Stimulated activated naive CD8-positive, alpha-beta T cell treated with anti-CD3 and anti-CD28 coated beads, Interleukin-15, Interleukin-2, amounts not matched to agents 100 ng/mL and 50 ng/mL, for 24 hours (primary cell): ENCODE data around the gene RLN1.

Source experiments
- H3K27ac Mint-ChIP-seq: one replicate; pipeline ENCODE4 v1.8.0; 2021; ENCODE audit warnings: mild to moderate bottlenecking, mixed read lengths
- H3K27me3 Mint-ChIP-seq: one replicate; pipeline ENCODE4 v1.8.0; 2021; ENCODE audit warnings: mixed read lengths
- H3K36me3 Mint-ChIP-seq: one replicate; pipeline ENCODE4 v1.8.0; 2021; ENCODE audit warnings: low read depth, mixed read lengths
- H3K4me1 Mint-ChIP-seq: one replicate; pipeline ENCODE4 v1.8.0; 2021; ENCODE audit warnings: low read depth, mixed read lengths
- H3K4me3 Mint-ChIP-seq: one replicate; pipeline ENCODE4 v1.8.0; 2021; ENCODE audit warnings: mild to moderate bottlenecking, mixed read lengths
- H3K9me3 Mint-ChIP-seq: one replicate; pipeline ENCODE4 v1.8.0; 2021; ENCODE audit warnings: mixed read lengths

The RLN1 gene

DNA sequence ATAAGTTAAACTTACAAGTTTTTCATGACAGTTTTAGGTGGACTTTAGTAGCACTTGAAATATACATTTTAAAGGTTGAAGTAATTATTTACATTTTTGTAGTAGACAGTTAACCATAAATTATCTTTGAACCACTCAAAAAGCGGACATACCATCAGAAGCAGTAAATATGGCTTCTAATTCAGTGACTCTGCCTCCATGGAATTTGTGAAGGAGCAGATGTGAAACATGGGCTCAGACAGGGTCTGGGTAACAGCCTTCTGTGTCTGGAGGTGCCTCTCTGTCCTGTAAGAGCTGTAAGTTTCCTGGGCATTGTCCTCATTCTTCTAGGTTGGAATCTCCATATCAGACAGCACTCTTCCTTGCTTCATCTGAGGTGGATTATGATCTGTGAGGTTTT lies 47.5 kb downstream of the RLN1 start:
- no peak overlapping the region for H3K27ac Mint-ChIP-seq
- H3K36me3 Mint-ChIP-seq: peaks cover 19% of the 10 kb centered on the region
- no peaks in the 10 kb centered on the region for H3K4me1 Mint-ChIP-seq
- H3K27me3 Mint-ChIP-seq: no peaks in the 10 kb centered on the region
- H3K9me3 Mint-ChIP-seq: peaks cover 16% of the 10 kb centered on the region
- H3K4me3 Mint-ChIP-seq: no peak overlapping the region

DNA sequence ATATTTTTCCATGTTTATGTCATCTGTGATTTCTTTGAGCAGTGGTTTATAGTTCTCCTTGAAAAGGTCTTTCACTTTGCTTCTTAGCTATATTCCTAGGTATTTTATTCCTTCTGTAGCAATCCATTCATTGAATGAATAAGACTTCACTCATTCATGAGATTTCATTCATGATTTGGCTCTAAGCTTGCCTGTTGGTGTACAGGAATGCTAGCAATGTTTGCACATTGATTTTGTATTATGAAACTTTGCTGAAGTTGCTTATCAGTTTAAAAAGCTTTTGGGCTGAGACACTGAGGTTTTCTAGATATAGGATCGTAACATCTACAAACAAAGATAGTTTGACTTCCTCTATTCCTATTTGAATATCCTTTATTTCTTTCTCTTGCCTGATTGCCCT lies 51.1 kb downstream of the RLN1 start:
- Mint-ChIP-seq H3K9me3 (peaks cover 8% of the 10 kb centered on the region), H3K4me3 (no peak overlapping the region), H3K36me3 (peaks cover 4% of the 10 kb centered on the region), H3K27me3 (no peaks in the 10 kb centered on the region), H3K4me1 (peaks cover 5% of the 10 kb centered on the region), H3K27ac (no peak overlapping the region)

DNA sequence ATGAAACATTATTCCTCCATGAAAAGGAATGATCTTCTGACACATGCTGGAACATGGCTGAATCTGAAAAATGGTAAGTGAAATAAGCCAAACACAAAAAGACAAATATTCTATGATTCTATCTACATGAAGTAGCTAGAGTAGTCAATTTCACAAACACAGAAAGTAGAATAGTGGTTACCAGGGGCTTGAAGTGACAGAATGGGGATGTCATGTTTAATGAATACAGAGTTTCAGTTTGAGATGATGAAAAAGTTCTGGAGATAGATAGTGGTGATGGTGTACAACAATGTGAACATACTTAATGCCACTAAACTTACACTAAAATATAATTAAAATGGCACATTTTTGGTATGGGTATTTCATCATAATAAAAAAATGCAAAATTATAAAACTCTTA lies 53.4 kb downstream of the RLN1 start:
- peaks cover 4% of the 10 kb centered on the region for H3K36me3 Mint-ChIP-seq
- peaks cover 8% of the 10 kb centered on the region for H3K9me3 Mint-ChIP-seq
- H3K27me3 Mint-ChIP-seq: no peaks in the 10 kb centered on the region
- H3K27ac Mint-ChIP-seq: no peak overlapping the region
- H3K4me3 Mint-ChIP-seq: no peak overlapping the region
- peaks cover 5% of the 10 kb centered on the region for H3K4me1 Mint-ChIP-seq
